Left ventricle myocardium inferior (tissue), 1 donor: Measurements from ENCODE around the gene PAN2. TPM values are rescaled to one million over a fixed set of nuclear protein-coding genes. Genes with fewer than 3 reads are reported as not detected.
"Not testable (repeated sequence)": the region's sequence is repeated elsewhere in the genome, so short reads cannot be mapped to it uniquely, and the experiment has no call there.

Source experiments
- DNase-seq: peaks from one replicate; pipeline ENCODE4 v3.0.0-alpha.2; 2020
- H3K27ac ChIP-seq: fragments of 200-600 bp; replicated peaks from 2 replicates; pipeline ENCODE4 v1.8.0; 2021
- H3K27me3 ChIP-seq: fragments of 200-600 bp; 2 replicates; pipeline ENCODE4 v1.8.0; 2021; ENCODE audit warnings: low read depth
- H3K36me3 ChIP-seq: fragments of 200-600 bp; 2 replicates; pipeline ENCODE4 v1.8.0; 2021
- H3K4me1 ChIP-seq: fragments of 200-600 bp; 2 replicates; pipeline ENCODE4 v1.8.0; 2021
- H3K4me3 ChIP-seq: fragments of 200-600 bp; 2 replicates; pipeline ENCODE4 v1.8.0; 2021; ENCODE audit warnings: mild to moderate bottlenecking, moderate library complexity
- H3K9me3 ChIP-seq: fragments of 200-600 bp; replicated peaks from 2 replicates; pipeline ENCODE4 v1.8.0; 2021
- CTCF ChIP-seq: fragments of 200-600 bp; IDR thresholded peaks from 2 replicates; pipeline ENCODE4 v1.8.0; 2021; ENCODE audit warnings: antibody characterized with exemption, mild to moderate bottlenecking, borderline replicate concordance
- intact Hi-C: fragments of 100-400 bp; cut with micrococcal nuclease; formaldehyde crosslinking; loops from one replicate; pipeline ENCODE4 v1.11.0; 2022
- total RNA-seq: library from RNA; stranded (reverse); fragmentation: NEBNext Ultra II Directional; extraction: Animal tissue kit (Norgen Biotek cat#: 25700); gene quantifications from one replicate; pipeline ENCODE4 v1.2.1, GENCODE V29; 2021
- donor health status: DM: no; HTN: yes; CAD: no; lungs with severe emphysema.

Gene PAN2
- total RNA-seq, 1 donor from 2014 or later, result 49.5 TPM

DNA sequence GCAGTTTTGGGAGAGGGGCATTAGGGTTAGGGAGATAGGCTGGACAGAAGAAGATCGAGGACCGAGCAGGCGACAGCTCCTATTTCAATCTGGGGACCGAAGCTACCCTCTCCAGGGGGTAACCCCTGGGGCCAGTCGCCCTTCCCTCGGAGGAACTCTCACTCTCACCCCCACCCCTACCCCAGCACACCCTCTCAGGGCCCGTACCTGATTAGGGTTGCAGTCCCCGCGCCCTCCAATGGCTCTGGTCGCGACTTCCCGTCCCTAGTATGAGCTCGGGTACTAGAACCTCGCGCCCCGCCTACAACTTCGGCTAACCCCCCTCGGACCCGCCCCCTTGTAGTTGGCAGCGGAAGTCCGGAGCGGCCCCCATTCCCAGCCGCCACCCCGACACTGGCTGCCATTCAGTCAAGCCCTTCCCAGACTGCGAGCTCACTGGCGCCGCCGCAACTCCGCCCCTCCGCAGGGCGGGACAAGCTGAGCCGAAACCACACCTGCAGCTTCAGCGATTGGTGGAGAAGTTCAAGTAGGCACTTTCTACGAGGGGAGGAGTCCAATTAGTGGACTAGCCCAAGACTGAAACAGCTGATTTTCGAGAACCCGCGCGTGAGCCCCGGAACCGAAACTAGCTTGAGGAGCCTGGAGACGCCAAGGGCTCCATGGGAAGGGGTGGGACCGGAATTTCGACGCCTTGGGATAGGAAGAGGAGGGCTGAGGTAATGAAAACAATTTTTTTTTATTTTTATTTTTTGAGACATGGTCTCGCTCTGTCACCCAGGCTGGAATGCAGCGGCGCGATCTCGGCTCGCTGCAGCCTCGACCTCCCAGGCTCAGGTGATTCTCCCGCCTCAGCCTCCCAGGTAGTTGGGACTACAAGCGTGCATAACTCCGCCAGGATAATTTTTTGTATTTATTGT, 26.3 kb upstream of the PAN2 start, which contains the start of gene STAT2:
Gene STAT2 (minus strand): TSS at position 257 of the 917 bp plus-strand sequence. CDS start 3,536 bp downstream, outside the sequence.
- TF ChIP-seq CTCF, result no peak
- intact Hi-C loops, result loop anchor here (10.0 kb wide), 2 partner anchors 85 to 105 kb away; partner anchors contain the start of genes SPRYD4 and TIMELESS
- Histone ChIP-seq H3K36me3 (peaks cover 13% of the 10 kb centered on the region), H3K4me3 (peak within 1 kb of the TSS; percentile 82), H3K9me3 (no peaks in the 10 kb centered on the region), H3K27me3 (no peaks in the 10 kb centered on the region), H3K27ac (peak within 1 kb of the TSS; percentile 91), H3K4me1 (peaks cover 37% of the 10 kb centered on the region)
- peak; percentile 99 for DNase-seq

DNA sequence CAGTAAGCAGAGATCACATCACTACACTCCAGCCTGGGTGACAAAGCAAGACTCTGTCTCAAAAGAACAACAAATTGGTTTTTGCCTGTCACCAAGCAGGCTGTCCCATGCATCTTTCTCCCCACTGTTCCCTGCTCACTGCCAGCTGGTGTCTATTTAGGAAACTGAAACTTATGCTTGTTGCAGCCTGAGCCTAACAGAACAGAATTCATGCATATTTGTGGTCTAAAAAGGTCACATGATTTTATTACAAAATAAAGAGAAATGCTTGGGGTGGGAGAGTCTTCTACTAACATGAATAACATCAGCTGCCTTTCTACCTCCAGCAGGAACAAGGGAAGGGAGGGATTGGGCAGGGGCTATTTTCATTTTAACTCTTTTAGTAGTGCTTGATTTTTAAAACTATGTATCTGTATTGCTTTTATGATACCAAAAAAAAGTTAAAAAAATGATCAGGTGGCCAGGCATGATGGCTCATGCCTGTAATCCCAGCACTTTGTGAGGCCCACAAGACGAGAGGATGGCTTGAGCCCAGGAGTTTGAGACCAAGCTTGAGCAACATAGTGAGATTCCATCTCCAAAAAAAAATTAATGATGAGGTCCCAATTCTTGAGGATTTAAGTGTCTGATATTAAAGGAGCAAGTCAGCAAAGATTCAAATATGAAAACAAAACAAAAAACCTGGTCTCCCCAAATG, 25.2 kb upstream of the PAN2 start:
- Histone ChIP-seq H3K4me1 (peaks cover 37% of the 10 kb centered on the region), H3K27me3 (no peaks in the 10 kb centered on the region), H3K4me3 (peak overlapping the region; percentile 82), H3K9me3 (no peaks in the 10 kb centered on the region), H3K36me3 (peaks cover 25% of the 10 kb centered on the region), H3K27ac (peak overlapping the region; percentile 91)
- no peak for DNase-seq
- intact Hi-C loops, result loop anchor here (10.0 kb wide), 1 partner anchor 106 kb away; the partner anchor contains the start of gene SPRYD4
- TF ChIP-seq CTCF, result no peak

GRCh38 chr12:56351325-56351724, 17.5 kb upstream of the PAN2 start:
- intact Hi-C loops, result loop anchor here (10.0 kb wide), 1 partner anchor 113 kb away; the partner anchor contains the start of gene SPRYD4
- no peak for DNase-seq
- TF ChIP-seq CTCF, result no peak
- no peaks in the 10 kb centered on the region for H3K27me3 ChIP-seq
- no peak overlapping the region for H3K27ac ChIP-seq
- H3K4me3 ChIP-seq, result no peak overlapping the region
- no peaks in the 10 kb centered on the region for H3K9me3 ChIP-seq
- H3K36me3 ChIP-seq, result peaks cover 98% of the 10 kb centered on the region
- no peaks in the 10 kb centered on the region for H3K4me1 ChIP-seq

DNA sequence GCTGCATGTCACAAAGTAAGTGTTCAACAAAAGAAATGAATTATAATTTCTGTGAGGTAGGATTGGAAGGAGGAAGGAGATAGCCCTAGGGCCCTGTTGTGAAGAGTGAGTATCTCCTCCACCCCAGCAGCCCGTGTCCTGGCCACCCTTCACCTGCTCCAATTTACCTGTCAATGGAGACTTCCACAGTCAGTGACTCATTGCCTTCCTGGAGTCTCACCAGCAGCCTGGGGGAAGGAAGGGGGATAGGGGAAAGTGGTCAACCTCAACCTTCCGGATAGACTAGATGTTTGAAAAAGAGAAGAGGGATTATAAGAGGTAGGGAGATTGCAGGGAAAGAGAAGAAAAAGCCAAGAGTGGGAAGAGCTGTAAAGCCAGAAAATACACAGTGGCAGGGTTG, 16.9 kb upstream of the PAN2 start:
- H3K9me3 ChIP-seq, result no peaks in the 10 kb centered on the region
- DNase-seq, result no peak
- H3K27me3 ChIP-seq, result no peaks in the 10 kb centered on the region
- H3K4me3 ChIP-seq, result no peak overlapping the region
- no peak for TF ChIP-seq CTCF
- H3K4me1 ChIP-seq, result no peaks in the 10 kb centered on the region
- intact Hi-C loops, result loop anchor here (10.0 kb wide), 1 partner anchor 114 kb away; the partner anchor contains the start of gene SPRYD4
- H3K36me3 ChIP-seq, result peaks cover 98% of the 10 kb centered on the region
- no peak overlapping the region for H3K27ac ChIP-seq

- intact Hi-C loops, result no loop called here
- H3K36me3 ChIP-seq, result peaks cover 95% of the 10 kb centered on the region
- TF ChIP-seq CTCF, result no peak
- no peaks in the 10 kb centered on the region for H3K4me1 ChIP-seq
- no peaks in the 10 kb centered on the region for H3K27me3 ChIP-seq
- no peaks in the 10 kb centered on the region for H3K9me3 ChIP-seq
- no peak overlapping the region for H3K4me3 ChIP-seq
- no peak overlapping the region for H3K27ac ChIP-seq
- DNase-seq, result no peak
Observed at GRCh38 chr12:56348776-56349175, 15.0 kb upstream of the PAN2 start.

DNA sequence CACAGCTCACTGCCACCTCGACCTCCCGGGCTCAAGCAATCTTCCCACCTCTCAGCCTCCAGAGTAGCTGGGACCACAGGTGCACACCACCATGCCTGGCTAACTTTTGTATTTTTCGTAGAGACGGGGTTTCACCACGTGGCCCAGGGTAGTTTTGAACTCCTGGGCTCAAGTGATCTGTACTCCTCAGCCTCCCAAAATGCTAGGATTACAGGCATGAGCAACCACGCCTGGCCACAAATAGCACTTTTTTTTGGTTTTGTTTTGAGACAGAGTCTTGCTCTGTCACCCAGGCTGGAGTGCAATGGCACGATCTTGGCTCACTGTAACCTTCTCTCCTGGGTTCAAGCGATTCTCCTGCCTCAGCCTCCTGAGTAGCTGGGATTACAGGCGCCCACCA, 13.5 kb upstream of the PAN2 start:
- DNase-seq, intact Hi-C loops, H3K4me1 ChIP-seq, H3K27me3 ChIP-seq, H3K9me3 ChIP-seq, H3K27ac ChIP-seq, H3K4me3 ChIP-seq: not testable (repeated sequence)
- peaks cover 95% of the 10 kb centered on the region for H3K36me3 ChIP-seq
